AML-193 (cell line): Measurements from ENCODE around the gene GABRQ.
A peak's percentile ranks its signal among the peaks of the same experiment; 100 is the strongest.

Source experiments
- DNase-seq, 2 experiments: peaks; one replicate each; lab custom pipeline; 2025; lab: John Stamatoyannopoulos, UW

GABRQ gene

GRCh38 chrX:152637649-152638442, at the start of gene GABRQ:
GABRQ (plus strand) TSS chrX:152637895; CDS start chrX:152638203, 308 bp downstream.
- DNase-seq, result no peak

GRCh38 chrX:152588206-152588605, 49.5 kb upstream of the GABRQ start:
- no peak for DNase-seq

GRCh38 chrX:152600853-152601633, 36.7 kb upstream of the GABRQ start:
- no peak for DNase-seq

GRCh38 chrX:152601848-152602616, 35.7 kb upstream of the GABRQ start:
- DNase-seq, result no peak

- DNase-seq, result no peak
Observed at GRCh38 chrX:152614791-152615190, 22.9 kb upstream of the GABRQ start.

- no peak for DNase-seq
Observed at GRCh38 chrX:152619897-152620296, 17.8 kb upstream of the GABRQ start.

- peak; percentile 5 to 17 for DNase-seq
Observed at GRCh38 chrX:152632445-152633097, 5.1 kb upstream of the GABRQ start.

GRCh38 chrX:152635941-152636340, 1.8 kb upstream of the GABRQ start:
- peak in 1 of 2 experiments; percentile 0 for DNase-seq

GRCh38 chrX:152638443-152638904, 779 bp downstream of the GABRQ start:
- no peak for DNase-seq

GRCh38 chrX:152639426-152639825, 1.7 kb downstream of the GABRQ start:
- no peak for DNase-seq

- DNase-seq, result no peak
Observed at GRCh38 chrX:152640034-152640818, 2.5 kb downstream of the GABRQ start.

- no peak for DNase-seq
Observed at GRCh38 chrX:152641256-152641875, 3.7 kb downstream of the GABRQ start.

- peak in 1 of 2 experiments; percentile 2 for DNase-seq
Observed at GRCh38 chrX:152641996-152642395, 4.3 kb downstream of the GABRQ start.

- DNase-seq, result no peak
Observed at GRCh38 chrX:152642931-152643564, 5.4 kb downstream of the GABRQ start.

- DNase-seq, result no peak
Observed at GRCh38 chrX:152646961-152647360, 9.3 kb downstream of the GABRQ start.

GRCh38 chrX:152647978-152648377, 10.3 kb downstream of the GABRQ start:
- no peak for DNase-seq

GRCh38 chrX:152652060-152652459, 14.4 kb downstream of the GABRQ start:
- DNase-seq, result no peak

- DNase-seq, result no peak
Observed at GRCh38 chrX:152652467-152652866, 14.8 kb downstream of the GABRQ start.

- DNase-seq, result no peak
Observed at GRCh38 chrX:152656087-152656486, 18.4 kb downstream of the GABRQ start.

GRCh38 chrX:152656890-152657289, 19.2 kb downstream of the GABRQ start:
- DNase-seq, result no peak
